Measurements from ENCODE around the gene DHX16. TPM values are rescaled to one million over a fixed set of nuclear protein-coding genes. Genes with fewer than 3 reads are reported as not detected.
"Not testable (repeated sequence)": the region's sequence is repeated elsewhere in the genome, so short reads cannot be mapped to it uniquely, and the experiment has no call there.

The DHX16 gene
- polyA plus RNA-seq (2013, experiment 1 of 2; ENCODE audit: insufficient read length), result 41.5 TPM
- 27.5 TPM for polyA plus RNA-seq (2013, experiment 2 of 2; ENCODE audit: insufficient read length)

DNA sequence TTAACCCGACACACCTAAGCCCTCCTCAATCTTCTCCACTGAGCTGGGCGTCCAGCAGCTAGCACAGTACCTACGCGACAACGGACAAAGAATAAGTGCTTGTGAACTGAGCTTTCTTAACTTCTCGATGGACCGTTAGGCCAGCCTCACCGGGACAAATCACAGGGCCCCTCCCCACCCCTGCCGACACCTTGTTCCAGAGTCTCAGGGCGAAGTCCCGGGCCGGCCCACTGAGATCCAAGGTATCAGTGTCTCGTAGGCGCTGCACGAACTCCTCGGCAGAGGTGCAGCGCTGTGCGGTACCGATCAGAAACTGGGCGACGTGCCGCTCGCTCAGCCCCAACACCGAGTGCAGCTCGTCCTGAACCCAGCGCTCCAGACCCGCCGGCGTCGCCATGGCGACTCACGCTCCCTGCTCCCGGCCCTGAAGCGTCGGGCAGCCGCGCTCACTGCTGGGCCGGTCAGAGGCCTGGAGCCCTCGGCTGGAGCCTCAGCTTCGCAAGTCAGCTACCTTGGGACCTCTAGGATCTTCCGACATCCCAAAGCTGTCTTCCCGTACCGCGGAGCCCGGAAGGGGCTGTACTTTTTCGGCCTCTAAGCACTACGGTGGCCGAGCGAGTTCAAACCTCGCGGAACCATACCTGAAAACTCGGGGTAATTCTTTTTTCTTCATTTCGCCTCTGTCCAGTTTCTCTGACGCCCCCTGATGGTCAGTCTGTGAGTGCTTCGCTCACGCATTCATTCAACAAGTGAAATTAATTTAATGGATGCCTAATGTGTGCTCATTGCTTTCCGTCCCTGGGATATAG is at the start of gene DHX16:
Gene DHX16, minus strand, starts transcription at position 562 of the 809 bp plus-strand sequence. Its CDS starts 165 bp downstream, at position 397.
- peak; percentile 99 for DNase-seq

DNA sequence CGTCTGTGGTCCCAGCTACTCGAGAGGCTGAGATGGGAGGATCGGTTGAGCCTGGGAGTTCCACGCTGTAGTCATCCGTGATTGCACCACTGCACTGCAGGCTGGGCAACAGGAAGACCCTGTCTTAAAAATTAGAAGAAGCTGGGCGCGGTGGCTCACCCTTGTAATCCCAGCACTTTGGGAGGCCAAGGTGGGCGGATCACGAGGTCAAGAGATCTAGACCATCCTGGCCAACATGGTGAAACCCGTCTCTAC is 49.1 kb upstream of the DHX16 start:
- peak; percentile 28 for DNase-seq

DNA sequence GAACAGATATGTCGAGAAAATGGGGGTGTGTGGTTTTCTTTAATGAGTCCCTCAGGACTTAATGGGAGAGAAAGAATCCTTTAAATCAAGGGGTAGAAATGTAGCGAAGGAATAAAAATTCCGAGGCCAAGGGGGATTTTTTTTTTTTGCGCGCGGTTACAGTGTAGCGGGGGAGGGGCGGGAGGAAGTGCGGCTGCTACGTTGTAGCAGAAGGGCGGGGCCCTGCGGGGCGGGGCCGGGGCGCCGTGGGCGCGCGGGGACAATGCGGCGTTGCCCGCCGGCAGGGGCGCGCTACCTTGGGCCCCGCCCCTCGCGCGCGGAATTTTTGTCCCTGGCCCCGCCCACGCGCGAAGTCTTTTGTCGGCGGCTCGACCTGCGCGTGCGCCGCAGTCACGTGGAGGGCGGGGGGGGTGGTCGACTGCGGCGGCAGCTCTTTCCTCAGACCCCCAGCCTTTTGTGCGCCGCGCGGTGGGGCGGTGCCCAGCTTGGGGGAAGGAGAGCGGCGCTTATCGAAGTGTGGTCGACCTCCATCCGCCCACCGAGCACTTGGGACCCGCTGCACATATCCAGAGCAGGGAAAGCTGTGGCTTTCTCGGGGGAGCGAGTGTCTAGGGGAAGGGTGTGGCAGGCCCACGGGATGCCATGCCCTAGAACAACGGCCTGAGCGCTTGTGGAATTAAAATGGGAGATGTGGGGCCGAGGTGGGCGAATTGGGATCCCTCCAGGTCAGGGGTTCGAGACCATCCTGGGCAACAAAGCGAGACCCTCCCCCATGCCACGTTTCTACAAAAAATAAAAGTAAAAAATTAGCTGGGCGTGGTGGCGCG is 48.6 kb upstream of the DHX16 start:
- DNase-seq, result peak; percentile 89

DNA sequence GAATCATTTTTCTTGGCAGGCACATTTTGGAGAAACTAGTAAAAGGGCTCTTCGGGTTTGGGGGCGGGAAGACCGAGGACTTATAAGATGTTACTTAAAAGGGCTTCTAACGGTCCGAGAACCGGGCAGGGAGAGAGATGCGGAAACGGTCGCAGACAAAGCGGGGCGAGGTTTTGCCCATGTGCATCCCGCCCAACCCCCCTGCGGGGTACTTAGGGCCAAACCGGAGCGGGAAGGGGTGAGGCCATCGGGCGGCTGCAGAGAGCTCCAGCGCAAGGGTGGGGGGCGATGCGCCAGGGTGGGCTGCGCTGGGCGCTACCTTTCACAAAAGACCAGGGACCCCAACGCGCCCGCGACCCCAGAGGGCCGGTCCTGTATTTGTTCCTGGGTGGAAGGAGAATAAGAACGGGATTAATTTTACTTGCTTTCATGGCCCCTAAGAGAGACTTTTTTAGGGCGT is 48.0 kb upstream of the DHX16 start:
- peak; percentile 56 for DNase-seq

DNA sequence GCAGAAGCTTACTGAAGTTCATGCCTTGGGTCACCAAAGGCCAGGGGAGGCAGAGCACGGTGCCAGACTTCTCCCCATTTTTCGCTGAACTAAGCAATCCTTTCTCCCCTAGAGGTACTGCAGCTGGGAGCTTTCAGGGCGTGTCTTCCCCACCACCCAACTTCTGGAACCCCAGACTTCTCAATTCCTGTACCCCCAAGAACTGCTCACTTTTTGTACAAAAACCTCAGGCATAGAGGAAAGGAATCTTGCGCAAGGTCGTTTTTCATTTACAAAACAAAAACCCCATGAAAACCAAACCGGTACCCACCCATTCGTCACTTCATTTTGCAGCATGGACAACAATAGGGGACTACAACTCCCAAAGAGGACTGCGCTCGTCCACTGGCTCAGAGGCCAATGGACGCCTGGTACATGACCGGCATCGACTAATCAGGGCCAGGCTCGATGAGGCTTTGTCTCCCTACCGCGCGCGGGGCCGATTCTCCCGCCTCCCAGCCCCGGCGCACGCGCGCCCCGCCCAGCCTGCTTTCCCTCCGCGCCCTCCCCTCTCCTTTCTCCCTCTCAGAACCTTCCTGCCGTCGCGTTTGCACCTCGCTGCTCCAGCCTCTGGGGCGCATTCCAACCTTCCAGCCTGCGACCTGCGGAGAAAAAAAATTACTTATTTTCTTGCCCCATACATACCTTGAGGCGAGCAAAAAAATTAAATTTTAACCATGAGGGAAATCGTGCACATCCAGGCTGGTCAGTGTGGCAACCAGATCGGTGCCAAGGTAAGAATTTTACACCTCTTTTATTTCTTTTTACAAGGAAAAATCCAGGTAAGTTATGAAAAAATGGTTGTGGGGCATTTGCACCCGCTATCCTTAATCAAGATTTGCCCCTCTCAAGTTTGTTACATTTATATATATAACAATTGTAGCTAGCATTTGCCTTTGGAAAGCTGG is 47.3 kb upstream of the DHX16 start, which contains the start of gene TUBB:
Gene TUBB, plus strand, starts transcription at position 562 of the 947 bp plus-strand sequence. Its CDS starts 155 bp downstream, at position 717.
- peak; percentile 99 for DNase-seq

DNA sequence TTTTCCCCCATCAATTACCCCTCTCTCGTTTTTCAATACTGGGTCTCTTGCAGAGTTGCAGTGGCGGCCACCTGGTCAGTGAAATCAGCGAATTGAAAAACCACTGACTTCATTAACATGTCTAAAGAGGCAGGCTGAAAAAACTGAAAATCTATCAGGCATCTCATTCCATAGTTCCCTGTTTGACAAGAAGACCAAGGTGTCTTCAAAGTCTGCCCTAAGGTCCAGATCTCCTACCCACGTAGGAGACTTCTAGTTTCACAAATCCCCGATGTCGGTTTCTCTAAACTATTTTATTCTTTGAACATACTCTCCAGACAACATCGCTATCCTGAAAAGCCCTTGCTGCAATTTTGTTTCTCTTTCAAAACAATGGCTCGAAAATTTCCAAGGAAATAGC is 46.5 kb upstream of the DHX16 start:
- DNase-seq, result no peak

DNA sequence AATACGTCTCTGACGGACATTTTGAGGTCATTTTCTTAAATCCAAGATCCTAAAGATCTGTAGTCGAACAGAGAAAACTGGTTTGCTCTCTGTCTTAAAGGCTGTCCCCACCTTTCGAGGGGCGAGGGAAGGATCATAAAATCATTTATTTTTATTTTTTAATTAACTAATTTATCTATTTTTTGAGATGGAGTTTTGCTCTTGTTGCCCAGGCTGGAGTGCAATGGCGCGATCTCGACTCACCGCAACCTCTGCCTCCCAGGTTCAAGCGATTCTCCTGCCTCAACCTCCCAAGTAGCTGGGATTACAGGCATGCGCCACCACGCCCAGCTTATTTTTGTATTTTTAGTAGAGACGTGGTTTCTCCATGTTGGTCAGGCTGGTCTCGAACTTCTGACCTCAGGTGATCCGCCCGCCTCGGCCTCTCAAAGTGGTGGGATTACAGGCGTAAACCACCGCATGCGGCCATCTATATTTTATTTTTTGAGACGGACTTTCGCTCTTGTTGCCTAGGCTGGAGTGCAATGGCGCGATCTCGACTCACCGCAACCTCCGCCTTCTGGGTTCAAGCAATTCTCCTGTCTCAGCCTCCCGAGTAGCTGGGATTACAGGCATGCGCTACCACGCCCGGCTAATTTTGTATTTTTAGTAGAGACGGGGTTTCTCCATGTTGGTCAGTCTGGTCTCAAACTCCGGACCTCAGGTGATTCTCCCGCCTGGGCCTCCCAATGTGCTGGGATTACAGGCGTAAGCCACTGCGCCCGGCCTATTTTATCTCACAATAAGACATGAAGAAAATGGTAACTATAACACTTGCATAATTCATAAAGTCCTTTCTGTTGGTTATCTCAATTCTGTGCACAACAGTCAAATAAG is 45.3 kb upstream of the DHX16 start:
- not testable (repeated sequence) for DNase-seq

DNA sequence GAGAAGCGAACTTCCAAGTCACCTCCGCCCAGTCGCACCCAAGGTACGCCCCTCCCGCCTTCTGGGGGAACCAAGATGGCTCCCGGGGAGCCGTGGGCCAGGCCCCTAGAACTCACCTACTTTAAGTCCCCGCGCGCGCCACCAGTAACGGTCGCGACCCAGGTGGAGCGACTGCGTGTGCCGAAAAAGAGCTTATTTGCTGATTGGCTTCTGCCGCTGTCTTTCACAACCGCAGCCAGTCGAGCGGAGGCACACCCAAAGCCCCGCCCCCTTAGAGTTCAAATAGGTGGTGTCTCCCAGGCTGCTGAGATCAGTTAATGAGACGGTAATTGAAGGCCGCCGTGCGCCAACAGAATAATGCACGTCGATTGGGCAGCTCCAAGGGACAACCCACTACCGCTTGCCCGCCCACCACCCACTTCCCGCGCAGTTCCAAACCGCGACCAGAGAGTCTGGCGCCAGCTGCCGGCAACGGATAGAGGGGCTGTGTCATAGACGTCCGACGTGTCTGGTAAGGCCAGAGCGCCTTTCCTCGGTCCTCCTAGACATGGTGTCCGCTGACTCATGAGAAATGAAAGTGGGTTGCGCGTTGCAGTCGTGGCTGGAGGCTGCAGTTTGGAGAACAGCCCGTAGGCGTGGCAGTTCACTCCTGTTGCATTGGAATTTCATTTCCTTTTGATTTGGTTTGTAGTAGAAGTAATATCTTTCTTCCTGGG is 44.5 kb upstream of the DHX16 start, which contains the start of gene MDC1:
Gene MDC1, minus strand, starts transcription at position 153 of the 716 bp plus-strand sequence. CDS start 2,106 bp downstream, outside the sequence.
- peak; percentile 100 for DNase-seq

DNA sequence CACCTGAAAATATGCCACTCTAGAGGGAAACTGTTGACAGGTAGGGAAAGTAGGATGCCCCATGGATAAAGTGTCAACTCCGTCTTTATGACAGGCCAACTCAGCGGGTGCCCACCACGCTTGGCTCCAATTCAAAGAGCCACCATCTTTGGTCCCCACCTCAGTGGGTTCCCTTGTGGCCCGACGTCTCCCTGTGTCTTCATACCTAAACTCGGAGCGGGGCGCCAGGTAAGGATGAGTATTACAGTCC is 44.0 kb upstream of the DHX16 start:
- no peak for DNase-seq

DNA sequence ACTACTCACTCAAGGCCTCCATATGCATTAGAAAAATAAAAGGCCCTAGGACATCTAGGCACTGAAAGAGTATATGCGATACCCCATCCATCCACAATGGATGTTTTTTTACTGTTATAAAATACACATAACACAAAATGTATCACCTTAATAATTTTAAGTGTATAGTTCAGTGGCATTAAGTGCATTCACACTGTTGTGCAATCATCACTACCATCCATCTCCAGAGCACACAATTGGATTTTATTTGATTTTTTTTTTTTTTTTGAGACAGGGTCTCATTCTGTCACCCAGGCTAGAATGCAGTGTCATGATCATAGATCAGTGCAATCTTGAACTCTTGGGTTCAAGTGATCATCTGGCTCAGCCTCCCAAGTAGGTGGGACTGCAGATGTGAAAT is 41.5 kb upstream of the DHX16 start:
- no peak for DNase-seq

DNA sequence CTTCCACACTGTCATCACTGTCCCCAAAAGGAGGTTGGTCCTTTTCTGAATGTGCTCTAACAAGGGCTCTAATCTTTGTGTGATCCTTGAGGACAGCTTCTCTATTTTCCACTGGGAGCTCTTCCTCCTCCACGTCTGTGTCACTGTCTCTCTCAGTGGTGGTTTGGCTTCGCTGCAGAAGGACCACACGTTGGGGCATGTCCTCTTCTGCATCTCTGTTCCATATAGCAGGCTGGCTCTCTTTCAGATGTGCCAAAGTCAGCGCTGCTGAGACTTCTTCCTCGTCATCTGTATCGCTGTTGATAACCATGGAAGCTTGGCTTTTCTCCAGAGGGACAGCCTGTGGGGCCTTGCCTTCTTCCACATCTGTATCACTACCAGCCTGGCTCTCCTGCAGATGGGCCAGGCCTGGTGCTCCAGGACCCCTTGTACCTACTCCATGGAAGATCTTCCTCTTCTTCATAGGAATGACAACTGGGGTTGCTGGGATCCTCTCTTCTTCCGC is 39.7 kb upstream of the DHX16 start:
- DNase-seq, result no peak

DNA sequence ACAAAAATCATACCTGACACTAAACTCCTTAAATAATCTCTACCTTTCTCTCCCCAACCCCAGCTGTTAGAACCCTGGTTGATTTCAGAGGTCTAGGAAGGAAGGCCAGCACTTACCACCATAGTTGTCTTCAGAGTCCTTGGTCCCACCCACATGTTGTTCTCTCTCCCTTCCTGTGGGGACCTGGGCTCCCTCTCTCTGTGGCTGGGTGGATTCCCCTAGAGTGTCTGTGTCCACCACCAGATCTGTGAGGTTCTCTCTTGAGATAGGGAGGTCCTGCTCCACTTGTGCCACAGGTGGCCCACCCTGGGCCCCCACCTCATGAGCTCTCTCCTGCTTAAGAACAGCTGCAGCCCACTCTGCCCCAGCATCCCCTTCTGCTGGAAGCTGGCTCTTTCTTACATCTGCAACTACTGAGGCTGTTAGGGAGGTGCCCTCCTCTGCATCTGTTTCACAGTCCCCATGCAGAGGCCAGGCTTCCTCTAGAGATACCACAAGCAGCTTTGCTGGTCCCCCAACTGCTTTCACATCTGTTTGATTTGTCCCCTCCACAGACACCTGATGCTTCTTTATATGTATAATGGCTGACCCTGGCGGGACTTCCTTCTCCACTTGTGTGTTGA is 39.1 kb upstream of the DHX16 start:
- no peak for DNase-seq

DNA sequence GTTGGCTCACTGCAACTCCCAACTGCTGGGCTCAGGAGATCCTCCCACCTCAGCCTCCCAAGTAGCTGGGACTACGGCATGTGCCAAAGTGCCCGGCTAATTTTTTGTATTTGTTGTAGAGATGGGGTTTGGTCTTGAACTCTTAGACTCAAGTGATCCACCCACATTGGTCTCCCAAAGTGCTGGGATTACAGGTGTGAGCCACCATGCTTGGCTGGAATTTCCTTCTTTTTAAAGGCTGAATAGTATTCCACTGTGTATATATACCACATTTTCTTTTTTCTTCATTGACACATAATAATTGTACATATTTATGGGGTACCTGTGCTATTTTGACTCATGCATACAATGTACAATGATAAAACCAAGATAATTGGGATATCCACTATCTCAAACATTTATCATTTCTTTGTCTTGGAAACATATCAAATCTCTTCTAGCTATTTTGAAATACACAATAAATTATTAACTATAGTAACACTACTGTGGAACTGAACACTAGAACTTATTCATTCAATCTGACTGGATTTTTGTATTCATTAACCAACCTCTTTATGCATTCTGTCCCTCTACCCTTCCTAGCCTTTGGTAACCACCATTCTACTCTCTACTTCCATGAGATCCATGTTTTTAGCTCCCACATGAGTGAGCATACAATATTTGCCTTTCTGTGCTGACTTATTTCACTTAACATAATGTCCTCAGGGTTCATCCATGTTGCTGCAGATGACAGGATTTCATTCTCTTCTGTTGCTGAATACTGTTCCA is 36.5 kb upstream of the DHX16 start:
- no peak for DNase-seq

DNA sequence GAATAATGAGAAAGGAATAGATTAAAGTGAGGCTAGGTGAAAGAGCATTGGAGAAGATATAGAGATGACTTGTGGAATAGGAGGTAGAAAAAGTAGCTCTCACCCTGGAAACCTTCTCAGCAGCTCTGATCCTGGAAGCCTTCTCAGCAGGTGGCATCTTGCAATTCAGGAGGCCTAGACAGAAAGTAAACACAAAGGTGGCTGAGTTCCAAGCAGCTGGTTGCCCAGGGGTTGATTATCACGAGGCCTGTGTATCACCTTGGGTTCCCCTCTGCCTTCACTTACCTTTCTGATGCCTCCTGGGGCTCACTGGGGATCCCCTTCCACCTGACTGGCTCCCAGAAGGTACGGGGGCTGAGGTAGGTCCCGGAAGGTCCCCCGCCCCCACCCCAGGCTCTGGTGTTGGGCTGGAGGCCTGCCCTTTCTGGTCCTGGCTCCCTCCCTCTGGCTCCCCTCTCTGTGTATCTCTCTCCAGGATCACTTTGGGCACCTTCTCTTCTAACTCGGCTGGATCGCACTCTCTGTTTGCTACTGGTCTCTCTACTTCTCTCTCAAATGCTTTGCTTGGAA is 34.6 kb upstream of the DHX16 start:
- DNase-seq, result no peak

DNA sequence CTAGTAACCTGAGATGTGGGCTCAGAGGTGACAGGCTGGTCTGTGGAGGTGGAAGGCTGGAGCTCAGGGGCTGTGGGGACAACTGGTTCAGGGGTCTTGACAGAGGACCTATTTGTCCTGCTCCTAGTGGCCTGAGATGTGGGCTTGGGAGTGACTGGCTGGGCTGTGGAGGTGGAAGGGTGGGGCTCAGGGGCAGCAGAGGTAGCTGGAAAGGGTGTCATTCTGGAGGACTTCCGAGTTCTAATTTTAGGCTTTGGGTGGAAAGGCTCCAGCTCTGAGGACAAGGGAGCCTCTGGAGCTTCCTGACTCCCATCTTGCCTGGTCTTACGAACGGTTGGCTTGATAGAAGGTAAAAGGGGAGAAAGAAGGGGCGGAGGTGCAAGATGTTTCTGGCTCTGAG is 32.8 kb upstream of the DHX16 start:
- no peak for DNase-seq

DNA sequence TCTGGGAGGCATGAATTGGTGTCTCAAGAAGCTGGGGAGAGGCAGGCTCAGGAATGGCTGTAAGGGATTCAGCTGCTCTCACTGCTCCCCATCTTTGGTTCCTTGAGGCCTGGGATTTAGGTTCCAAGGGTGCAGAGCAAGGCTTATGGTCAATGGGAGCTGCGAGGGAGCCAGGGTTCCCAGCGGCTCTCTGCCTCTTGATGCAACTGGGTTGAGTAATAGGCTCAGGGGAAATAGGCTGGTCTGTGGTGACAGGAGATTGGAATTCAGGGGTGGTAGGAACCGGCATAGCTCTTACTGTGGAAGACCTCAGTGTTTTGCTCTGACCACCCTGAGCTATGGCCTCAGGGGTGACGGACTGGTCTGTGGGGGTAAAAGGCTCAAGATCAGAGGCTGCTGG is 31.0 kb upstream of the DHX16 start:
- no peak for DNase-seq

DNA sequence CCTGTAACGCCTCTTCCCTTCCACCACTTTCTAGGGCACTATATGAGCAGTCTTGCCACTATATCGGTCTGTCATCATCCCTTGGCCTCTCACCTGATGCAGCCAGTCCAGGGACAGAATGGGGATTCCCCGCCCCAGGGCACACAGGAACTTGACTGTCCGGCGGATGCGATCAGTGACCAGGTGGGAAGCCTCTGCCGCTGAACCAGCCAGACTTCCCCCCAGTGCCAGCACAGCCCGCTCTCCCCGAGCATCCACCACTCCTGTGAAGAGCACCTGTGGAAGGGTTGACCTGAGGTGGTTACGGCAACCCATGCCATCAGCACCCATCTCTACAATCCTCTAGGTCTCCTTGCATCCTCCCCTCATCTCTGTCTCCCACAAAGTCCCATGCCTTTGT is 30.2 kb upstream of the DHX16 start:
- no peak for DNase-seq

DNA sequence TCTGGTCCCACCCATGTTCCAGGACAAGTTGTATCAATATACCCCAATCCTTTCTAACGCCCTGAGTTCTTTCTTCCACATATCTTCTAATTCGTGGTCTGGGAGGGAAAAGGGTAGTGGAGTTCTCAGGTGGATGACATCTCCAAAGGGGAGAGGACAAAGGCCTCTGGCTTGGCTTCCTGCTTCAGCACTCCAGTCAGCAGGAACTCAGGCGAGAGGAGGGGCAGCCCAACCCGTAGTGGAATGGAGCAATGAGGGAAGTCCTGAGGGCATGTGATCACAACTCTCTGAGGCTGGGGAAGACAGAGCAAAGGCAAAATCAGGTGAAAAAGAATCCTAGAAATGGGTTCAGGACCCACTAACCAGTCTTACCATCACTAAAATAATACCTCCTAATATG is 27.5 kb upstream of the DHX16 start:
- no peak for DNase-seq

DNA sequence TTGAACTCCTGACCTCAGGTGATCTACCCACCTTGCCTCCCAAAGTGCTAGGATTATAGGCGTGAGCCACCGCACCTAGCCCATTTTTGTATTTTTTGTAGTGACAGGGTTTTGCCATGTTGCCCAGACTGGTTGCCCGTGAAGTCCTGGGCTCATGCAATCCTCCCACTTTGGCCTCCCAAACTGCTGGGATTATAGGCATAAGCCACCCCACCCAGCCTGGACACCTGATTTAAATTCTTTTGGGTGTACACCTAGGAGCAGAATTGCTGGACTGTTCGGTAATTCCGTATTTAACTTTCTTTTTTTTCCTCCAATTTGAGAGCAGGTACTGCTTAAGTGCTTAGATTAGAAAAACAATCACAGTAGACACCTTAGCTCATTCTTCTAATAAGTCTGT is 23.6 kb upstream of the DHX16 start:
- DNase-seq, result no peak

Data from fibroblast of skin of back (primary cell).